Measurements from ENCODE around the gene SPECC1L.
"Not testable (repeated sequence)": the region's sequence is repeated elsewhere in the genome, so short reads cannot be mapped to it uniquely, and the experiment has no call there.

DNA sequence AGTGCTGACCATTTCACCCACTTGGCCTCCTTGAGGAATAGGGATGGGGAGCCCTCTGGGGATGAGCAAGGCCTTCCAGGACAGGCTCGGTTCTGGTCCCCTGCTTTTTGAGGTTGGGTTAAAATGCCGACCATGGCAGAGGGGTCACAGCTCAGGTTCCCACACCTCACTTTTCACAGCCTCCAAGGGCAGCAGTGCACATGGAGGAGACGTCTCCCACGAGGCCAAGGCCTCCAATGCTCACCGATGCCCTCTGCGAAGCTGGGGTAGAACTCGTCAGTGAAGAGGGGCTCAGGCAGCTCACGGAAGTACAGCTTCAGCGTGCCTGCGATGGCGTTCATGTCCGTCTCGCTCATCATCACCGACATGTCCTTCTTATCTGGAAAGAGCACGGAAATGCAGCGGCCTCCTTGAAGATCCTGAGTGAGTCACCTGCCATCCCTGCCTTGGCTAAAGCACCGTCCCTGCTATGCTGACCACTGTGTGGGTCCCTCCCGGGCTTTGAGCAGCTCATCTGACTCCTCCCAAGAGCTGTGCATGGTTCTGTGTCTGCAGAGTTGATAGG is 8.4 kb upstream of the SPECC1L start:
- TF ChIP-seq, protein P1, sequence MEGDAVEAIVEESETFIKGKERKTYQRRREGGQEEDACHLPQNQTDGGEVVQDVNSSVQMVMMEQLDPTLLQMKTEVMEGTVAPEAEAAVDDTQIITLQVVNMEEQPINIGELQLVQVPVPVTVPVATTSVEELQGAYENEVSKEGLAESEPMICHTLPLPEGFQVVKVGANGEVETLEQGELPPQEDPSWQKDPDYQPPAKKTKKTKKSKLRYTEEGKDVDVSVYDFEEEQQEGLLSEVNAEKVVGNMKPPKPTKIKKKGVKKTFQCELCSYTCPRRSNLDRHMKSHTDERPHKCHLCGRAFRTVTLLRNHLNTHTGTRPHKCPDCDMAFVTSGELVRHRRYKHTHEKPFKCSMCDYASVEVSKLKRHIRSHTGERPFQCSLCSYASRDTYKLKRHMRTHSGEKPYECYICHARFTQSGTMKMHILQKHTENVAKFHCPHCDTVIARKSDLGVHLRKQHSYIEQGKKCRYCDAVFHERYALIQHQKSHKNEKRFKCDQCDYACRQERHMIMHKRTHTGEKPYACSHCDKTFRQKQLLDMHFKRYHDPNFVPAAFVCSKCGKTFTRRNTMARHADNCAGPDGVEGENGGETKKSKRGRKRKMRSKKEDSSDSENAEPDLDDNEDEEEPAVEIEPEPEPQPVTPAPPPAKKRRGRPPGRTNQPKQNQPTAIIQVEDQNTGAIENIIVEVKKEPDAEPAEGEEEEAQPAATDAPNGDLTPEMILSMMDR (conservative IDR thresholded peaks at IDR 0.05; ENCODE audit: low read length), result not testable (repeated sequence)
- TF ChIP-seq EZH2phosphoT487 (IDR thresholded peaks at IDR 0.05; ENCODE audit: borderline replicate concordance), result not testable (repeated sequence)

Measured in Loucy (cell line).